Activated CD4-positive, alpha-beta T cell treated with anti-CD3 and anti-CD28 coated beads, Interleukin-2, amount 50 U/mL, for 16 hours (primary cell): ENCODE data around the gene GRAMD2A.

Experiments
- DNase-seq: peaks from one replicate; pipeline ENCODE4 v3.0.0-alpha.2; 2020

Gene GRAMD2A

DNA sequence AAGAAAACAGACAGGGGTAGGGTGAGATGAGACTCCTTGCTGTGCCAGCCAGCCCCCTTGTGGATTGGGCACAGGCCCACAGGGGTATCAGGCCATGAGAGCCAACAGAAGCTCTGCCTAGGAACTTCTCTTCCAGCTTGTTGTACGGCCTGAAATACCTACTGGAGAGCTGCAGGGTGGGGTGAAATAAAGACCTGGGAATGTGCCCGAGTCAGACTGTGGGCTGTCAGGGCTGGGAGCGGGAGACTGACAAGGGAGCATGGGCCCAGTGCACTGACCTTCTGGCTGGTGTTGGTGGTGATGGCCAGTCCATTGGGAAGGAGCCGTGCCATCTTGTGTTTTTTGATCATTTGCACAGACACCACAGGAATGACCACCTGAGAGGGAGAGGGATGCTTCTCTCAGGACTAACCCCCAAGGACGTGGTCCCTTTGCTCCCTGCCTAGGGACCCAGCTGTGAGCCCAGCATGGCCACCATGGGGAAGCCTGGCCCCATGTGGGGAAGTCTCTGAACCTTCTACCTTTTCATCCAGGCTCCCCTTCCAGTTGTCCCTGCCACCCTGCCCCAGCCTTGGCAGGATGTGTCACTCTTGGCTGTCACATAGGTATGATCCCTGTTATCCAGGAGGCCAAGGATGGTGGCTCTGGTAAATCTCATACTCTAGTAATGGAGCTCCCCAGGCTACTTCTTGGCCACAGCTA lies 30.7 kb downstream of the GRAMD2A start:
- DNase-seq = no peak

DNA sequence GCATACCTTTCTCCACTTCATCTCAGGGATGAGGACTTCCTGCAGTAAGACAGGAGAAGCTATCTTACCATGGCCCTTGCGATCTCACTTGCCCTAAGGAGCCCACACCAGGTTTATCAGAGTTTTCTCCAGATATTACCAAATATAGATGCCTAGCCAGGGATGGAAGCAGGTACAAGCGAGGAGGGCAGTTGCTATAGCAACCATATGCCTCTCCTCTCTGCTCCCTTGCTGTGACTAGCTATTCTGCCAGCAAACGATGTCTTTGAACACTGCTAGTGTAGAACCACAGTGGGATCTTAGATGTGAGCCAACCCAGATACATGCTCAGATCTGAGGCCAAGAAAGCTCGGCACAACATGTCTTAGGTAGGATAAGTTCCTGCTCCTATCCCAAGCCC lies 33.9 kb downstream of the GRAMD2A start:
- no peak for DNase-seq

DNA sequence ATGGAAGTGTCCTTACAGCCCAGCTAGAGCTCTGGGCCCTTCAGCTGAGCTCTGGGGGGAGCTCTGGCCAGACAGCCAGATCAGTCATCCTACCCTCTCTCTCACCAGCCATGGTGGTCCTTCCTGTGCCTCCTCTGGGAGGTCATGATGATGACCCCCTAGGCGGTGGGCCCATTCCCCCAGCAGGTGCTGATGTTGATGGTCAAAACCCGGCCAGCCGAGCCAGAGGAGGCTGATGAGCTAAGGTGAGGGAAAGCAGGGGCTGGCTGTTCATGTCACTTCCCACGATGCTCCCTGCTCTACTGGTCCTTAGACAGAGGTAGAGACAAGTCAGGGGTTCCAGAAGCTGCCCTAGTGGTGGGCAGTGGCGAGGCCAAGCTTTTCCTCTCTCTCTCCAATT lies 35.0 kb downstream of the GRAMD2A start:
- DNase-seq = no peak

DNA sequence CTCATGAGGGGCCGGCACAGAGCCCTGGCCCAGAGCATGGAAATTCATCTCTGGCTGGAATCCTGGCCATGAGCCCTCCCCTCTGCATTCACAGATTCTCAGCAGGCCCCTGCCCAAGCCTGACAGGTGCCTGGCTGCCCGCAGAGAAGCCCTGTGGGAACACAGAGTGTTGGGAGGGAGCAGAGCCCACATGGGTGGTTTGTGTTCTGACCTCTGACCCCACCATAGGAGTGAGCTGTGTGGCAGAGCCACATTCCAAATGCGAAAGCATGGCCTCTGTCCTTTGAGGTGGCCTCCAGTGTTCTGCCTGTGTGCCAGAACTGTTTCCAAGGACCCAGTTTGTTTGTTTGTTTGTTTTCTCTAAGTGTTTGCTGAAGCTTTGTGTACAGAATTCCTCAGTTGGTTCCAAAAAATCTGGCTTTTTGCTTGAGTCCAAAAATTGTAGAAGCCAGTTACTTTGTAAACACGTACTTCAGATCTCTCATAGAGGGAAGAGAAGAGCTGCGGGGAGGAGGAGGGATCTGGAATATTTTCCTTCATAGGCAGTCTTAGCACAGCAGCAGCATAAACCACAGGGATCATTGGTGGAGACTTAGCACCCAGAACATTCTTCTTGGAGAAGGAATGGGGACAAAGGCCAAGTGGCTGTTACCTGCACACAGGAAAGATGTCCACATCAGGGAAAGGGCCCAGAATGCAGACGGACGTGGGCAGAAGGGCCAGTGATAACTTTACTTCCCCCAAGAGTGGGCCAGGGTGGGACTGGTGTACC lies 36.0 kb downstream of the GRAMD2A start:
- DNase-seq = no peak

DNA sequence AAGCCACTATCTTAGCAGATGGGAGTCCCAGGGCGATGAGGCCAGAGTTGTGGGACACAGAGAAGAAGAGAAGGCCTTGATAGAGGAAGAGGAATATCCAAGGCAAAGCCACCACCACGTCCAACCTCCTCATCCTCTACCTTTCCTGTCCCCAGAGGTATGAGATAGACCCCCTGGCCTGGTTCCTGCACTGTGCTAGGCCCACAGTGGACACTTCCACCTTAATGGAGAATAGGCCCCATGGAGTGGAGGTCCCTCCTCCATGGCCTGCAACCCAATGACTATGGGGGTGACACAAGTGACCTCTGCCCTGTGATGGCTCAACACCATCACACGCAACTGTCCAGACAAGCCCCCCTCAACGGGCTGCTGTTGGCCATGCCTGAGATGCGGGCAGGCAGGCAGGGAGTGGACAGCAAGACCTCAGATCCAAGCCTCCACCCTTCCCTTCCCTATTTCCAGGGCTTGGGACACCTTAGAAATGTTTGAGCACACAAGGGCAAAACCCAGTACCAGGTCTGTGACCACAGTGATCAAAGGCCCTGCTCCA lies 36.8 kb downstream of the GRAMD2A start:
- DNase-seq = no peak

DNA sequence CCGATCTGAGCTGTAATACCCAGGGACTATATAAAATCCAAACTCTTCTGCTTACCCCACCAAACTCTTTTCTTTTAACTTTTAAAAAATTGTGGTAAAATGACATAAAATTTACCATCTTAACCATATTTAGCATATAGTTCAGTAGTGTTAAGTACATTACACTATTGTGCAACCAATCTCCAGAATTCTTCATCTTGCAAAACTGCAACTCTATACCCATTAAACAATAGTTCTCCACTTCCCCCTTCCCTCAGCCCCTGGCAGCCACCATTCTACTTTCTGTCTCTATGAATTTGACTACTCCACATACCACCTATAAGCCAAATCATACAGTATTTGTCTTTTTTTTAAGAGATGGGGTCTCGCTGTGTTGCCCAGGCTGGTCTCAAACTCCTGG lies 40.7 kb downstream of the GRAMD2A start:
- no peak for DNase-seq

DNA sequence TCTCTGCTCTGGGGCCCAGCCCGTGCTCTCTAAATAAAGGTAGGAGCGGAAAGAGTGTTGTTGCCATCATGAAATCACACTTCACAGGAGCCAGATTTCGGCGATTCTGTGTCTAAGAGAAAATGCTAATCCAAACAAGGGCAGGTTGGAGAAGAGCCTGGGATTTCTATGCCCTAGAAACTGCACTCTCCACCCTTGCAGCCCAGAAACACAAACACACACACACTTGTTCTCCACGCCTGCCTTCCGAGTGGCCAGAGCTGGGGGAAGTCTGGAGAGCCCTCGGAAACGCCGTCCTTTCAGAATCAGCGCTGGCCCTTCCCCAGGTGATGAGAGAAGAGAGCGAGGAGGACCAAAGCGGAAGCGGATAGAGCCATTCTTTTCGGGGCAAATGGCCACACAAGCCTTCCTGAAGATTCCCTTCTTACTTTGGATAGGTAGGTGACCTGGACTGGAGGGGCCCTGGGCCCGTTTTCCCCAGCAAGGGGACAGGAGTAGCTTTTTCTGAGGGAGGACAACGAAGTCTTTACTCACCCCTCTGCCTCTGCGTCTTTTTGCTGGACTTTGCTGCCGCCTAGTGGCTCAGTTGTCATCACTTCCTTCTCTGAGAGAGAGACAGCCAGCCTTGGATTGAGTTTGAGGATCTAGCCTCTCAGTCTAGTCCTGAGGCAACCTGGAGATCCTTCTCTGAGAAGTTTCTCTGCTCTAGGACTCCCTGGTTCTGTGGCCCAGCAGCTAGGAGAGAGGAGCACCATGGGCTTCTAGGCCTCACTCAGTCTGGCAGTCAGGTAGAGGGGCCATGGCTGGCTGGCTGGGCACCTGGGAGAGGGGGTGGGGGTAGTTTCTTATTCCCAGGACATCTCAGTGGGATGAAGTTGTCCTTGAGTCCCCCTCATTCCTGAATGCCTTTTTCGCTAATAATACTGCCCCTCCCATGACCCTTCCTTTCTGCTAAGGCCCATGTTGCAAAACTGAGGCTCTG lies 41.7 kb downstream of the GRAMD2A start:
- DNase-seq = peak; percentile 83

DNA sequence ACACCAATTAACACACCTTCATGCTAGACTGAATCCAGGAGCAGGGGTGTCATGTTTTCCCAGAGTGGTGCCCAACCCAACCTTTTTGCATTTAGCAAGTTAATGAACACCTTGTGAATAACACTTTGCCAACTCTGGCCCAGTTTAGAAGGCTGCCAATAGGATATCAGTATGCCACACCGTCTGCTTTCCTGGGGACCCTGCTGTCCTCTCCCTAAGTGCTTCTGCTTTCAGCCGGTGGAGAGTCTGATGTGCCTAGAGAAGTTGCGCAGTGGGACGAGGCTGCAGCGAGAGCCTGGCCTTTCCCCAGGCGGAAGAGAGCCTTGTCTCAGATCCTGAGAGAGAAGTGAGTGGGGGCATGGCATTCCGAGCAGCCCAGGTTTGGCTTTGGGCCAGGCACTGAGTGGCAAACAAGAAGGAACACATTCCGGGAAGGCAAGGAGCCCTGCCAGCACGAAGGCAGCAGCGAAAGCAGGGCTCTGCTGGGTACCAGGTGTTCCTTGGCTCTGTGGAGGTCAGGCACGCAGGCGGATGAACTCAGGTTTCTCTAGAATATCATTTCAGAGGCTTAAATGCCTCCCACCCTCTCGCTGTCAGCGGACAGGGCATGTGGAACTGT lies 42.5 kb downstream of the GRAMD2A start:
- no peak for DNase-seq

DNA sequence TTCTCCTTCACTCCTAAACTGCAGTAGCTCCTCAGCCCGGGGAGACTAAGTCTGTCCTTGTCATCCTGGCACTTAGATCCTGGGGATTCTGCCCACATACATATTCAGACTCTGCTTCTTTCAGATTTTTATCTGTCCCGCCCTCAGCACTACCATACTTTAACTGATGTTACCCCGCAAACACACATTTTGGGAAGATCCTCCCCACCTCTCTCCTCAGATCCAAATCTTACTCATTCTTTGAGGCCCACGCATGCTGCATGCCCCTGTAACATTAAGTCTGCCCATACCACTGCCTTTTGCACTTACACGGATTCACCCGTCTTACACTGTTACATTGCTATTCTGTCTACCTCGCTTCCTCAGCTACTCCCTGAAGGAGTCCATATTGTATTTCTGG lies 43.3 kb downstream of the GRAMD2A start:
- DNase-seq = no peak

DNA sequence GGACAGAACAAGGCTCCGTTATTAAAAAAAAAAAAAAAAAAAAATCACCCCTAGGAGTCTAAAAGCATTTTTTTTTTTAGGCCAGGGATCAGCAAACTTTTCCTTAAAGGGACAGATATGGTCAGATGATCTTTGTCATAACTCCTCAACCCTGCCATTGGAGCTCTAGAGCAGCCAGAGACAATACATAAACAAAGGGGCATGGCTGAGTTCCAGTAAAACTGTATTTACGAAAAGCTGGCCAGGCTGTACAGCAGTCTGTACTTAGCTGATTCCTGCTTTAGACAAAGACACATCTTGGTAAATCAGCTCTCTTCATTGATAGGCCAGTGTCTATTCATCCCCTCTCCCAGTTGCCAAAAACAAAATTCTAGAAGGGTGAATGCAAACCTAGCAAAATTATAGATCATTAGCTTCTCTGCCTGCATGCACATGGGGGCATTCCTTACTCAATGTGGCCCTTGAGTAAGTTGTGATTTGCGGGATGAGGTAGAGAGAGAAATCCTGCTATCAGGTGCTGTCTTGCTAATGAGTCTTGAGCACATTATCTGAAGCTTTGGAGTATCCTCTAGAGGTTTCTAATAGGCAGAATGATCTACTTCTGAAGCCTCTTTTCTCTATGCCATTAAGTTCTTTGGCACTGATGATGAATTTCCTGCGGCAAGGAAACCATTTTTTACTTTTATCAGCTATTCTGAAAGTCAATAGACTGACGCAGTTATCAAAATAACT lies 44.2 kb downstream of the GRAMD2A start:
- no peak for DNase-seq

DNA sequence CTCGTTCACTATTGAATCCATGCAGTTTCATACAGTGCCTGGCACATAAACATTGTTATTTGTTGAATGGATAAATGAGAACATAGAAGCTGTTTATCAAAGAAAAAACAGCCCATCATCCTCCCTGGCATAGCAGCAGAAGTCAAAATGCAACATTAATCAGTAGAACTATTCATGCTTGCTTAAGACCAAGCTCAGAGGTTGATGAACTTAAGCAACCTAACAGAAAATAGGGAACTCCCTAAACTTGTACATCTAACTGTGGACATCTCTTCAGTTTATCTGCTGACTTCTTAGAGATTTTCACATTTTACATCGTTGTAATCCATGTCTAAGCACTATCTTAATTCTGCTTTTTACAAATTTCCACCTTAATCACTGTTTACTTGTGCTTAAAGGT lies 50.2 kb downstream of the GRAMD2A start:
- DNase-seq = no peak

DNA sequence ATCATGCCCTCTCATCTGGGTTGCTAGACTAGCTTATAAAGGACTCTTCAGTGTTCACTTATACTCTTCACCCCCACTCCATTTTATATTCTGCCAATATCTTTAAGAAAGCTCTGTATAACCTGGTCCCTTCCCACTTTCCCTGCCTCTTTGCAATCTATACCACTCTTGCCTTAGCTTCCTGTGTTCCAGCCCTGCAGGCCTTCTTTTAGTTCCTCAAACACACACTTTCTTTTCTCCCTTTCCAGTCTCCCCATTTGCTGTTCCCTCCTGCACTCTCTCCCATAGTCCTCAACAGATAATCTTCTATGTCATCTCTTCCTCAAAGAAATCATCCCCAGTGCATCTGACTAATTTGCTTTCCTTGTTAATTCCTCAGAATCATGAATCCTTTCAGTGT lies 50.7 kb downstream of the GRAMD2A start:
- DNase-seq = no peak

DNA sequence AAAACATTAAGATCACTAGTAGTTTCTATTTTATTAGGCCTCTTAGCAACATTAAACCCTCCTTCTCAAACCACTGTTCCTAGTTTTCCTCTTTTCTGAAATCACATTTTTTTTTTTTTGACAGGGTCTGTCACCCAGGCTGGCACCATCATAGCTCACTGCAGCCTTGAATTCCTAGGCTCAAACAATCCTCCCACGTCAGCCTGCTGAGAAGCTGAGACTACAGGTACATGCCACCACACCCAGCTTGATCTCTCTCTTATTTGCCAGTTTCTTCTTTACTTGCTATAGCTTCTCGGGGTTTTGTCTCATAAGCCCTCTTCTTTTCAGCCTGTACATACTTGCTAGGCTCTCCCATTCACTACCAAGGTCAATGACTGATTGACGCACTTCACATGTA lies 51.4 kb downstream of the GRAMD2A start:
- no peak for DNase-seq

DNA sequence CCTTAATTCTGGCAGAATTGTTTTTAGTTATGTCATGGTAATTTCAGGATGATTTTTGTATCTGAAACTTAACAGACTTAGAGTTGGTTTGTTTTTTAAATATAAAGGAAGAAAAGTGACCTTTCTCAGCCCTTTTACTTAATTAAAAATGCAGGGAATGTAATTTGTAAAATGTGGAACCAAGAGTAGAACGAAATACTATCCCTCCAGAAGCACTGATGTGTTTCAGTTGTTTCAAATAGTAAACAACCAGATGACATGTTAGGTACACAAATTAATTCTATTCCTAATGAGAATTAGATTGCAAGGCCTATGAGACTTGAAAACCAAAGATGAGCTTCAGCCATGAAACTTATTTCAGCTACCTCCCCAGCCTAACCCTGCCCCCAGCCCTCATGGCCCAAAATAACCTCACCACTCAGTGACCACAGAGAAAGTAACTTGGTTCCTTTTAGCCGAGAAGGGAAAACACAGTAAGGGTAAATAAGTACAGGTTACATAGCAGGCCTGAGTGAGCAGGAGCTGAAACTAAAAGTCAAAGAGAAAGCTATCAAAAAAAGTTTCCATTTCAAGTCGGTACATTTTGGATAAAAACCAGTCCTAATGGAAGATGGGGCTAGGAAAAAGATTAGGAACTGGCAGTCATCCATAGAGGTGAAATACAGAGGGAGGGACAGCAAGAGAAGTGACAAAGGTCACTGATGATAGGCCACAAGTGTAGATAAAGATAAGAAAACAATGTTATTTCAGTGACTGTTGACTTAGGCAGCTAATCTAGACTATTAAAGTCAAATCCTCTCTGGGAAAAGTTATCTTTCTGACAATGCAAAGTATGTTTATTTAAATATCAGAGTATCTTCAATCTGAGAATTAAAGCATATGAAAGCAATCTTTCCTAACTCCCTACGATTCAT lies 56.2 kb downstream of the GRAMD2A start:
- no peak for DNase-seq

DNA sequence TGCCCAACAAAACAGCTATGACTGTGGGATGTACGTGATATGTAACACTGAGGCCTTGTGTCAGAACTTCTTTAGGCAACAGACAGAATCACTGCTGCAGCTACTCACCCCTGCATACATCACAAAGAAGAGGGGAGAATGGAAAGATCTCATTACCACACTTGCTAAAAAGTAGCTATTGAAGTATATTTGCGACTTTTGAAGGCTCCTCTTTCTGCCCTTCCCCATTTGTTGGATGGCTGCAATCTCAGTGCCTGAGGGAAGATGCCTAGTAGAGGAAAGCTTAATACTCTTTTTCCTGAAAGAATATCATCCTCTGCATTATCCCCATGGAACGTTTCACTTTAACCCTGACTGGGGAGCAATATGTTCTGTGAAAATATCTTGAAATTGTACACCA lies 57.5 kb downstream of the GRAMD2A start:
- no peak for DNase-seq

DNA sequence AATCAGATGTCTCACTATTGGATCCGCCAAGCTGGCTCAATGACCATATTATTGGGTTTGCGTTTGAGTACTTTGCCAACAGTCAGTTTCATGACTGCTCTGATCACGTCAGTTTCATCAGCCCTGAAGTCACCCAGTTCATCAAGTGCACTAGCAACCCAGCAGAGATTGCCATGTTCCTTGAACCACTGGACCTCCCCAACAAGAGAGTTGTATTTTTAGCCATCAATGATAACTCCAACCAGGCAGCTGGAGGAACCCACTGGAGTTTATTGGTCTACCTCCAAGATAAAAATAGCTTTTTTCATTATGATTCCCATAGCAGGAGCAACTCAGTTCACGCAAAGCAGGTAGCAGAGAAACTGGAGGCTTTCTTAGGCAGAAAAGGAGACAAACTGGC lies 57.9 kb downstream of the GRAMD2A start:
- DNase-seq = no peak

DNA sequence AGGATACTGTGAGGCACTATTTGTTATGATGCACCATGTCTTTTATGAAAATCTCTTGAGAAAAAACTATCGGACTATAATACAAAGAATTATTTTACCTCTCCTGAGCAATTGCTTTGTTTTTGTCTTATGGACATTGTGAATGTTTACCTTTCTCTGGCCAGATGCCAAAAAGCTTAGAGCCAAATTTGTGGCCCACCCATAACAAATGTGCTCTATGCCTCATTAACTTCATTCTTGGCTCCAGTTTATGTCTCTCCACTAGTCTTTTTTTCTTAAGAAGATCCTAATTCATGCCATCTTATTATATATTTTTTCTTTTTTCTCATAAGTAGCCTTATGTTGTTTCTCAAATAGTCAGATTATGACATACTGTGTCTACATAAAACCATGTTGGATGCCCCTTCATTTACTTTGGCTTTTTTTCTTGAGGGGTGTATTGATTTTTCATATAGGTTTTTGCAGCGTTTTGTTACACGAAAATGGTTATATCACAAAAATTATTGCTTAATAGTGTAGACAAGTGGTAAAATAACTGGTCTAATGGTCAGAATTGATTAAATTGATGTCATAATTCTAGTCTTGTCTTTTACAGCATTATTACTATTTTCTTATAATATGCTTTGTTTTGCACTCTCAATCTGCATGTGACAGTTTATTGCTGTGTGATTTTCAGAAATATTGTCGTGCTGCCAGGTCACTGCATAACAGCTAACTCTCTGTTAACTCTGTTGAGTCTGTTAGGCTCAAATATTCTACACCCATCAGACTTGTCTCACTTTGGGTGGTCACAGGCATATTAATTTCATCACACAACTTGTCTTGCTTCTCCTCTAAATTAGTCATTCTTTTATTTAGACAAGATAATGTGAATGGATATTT lies 61.2 kb downstream of the GRAMD2A start:
- DNase-seq = no peak

DNA sequence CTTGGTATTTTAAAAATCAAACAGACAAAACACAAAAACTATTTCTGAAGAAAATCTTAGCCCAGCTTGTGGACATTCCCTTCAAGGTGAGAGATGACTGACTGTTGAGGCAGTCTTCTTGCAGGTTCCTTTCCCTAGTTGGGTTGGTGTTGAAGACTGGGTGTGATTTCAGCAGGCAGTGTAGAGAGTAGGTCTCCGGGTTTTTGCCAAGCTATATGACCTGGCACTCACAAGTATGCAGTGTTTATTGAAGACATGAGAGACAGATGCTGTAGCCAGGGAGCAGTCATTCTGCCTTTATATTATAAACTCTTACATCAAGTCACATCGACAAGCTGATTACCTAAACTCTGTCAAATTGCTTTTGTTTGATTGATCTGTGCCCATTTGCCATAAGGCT lies 61.9 kb downstream of the GRAMD2A start:
- no peak for DNase-seq

DNA sequence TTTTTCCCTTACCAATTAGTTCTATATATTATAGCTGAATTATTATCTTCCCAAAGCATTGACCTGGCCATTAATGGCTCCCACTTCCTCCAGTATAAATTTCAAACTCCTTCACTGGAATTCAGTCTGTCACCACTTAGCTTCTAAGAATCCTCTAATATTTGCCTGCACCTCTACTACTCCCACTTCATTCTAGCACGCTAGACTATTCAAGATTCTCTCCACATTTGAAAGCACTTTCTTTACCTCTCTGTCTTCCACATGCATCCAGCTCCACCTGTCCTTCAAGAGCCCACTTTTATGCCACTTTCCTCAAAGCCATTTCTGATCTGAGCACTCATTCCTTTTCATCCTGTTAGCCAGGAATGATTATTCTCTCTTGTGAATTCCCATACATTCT lies 64.4 kb downstream of the GRAMD2A start:
- DNase-seq = no peak

DNA sequence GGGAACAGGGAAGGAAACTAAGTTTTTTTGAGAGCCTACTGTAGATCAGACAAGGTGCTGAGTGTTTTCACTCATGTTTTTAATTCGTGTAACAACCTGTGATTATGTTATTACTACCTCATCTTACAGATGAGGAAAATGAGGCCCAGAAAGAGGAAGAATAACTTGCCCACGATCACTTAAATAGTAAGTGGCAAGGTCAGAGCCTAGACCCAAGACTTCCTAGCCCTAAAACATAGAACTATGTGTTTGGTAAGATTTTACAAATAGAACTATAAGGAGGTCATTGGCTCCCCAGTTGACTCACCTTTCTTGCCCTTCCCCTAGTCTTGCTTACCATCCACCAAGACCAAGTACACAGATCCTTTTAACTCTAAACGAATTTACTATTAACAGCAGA lies 65.7 kb downstream of the GRAMD2A start:
- no peak for DNase-seq
